ENCODE results near the gene RHEB.

- no peak for TF ChIP-seq CTCF (IDR thresholded peaks at IDR 0.05)
- TF ChIP-seq EZH2 (IDR thresholded peaks at IDR 0.05; ENCODE audit: borderline replicate concordance, insufficient read depth, low read depth, low read length, poor library complexity, severe bottlenecking), result no peak
Measured at GRCh38 chr7:151541709-151542499, 22.2 kb upstream of the RHEB start.
